ENCODE measurements around the gene LLGL2.

DNA sequence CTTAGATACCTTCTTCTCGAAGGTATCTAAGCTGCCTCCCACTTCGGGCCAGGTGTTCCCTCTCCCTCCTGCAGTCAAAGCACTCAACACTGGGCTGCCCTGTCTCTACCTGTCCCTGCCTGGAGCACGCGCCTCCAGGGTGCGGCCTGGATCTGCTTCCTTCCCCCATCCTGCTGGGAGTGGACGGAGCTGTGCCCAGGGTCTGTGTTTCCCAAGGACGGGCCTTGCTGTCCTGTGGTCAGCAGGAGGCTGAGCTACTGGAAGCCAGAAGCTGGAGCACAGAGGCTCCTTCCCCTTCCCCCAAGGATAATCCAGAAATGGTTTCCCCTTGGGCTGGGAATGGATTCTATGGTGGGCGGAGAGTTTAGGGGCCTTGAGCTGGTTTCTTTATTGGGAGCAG lies 16.7 kb downstream of the LLGL2 start:
- no peak for TF ChIP-seq POLR2A (IDR thresholded peaks at IDR 0.05)
- TF ChIP-seq, protein P1, sequence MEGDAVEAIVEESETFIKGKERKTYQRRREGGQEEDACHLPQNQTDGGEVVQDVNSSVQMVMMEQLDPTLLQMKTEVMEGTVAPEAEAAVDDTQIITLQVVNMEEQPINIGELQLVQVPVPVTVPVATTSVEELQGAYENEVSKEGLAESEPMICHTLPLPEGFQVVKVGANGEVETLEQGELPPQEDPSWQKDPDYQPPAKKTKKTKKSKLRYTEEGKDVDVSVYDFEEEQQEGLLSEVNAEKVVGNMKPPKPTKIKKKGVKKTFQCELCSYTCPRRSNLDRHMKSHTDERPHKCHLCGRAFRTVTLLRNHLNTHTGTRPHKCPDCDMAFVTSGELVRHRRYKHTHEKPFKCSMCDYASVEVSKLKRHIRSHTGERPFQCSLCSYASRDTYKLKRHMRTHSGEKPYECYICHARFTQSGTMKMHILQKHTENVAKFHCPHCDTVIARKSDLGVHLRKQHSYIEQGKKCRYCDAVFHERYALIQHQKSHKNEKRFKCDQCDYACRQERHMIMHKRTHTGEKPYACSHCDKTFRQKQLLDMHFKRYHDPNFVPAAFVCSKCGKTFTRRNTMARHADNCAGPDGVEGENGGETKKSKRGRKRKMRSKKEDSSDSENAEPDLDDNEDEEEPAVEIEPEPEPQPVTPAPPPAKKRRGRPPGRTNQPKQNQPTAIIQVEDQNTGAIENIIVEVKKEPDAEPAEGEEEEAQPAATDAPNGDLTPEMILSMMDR (IDR thresholded peaks at IDR 0.05 in 4 of 5, conservative IDR thresholded peaks at IDR 0.05 in 1 of 5) = no peak
